Left forelimb (tissue), 1 donor: ENCODE data around the gene TYMS.

Experiments
- DNase-seq: peaks from one replicate; pipeline ENCODE4 v3.0.0-alpha.2; 2018; ENCODE audit warnings: low spot score

Gene TYMS

DNA sequence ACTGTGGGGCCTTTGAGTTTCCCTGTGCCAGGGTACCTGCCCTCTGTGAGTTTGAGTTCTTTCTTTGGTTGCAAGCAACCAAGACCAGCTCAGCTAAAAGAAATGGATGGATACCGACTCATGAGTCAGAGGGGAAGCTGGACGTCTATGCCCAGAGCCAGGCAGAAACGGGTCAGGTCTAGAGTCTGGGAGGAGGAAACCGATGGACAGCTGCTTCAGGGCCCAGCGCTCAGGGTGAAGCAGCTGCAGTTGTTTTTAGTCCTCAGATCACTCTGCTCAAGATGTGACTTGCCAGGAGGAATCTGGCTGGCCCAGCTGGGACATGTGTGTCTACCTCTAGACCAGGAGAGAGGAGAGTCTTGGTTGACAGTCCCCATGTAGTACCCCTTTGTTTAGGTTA is 10.1 kb upstream of the TYMS start:
- no peak for DNase-seq

DNA sequence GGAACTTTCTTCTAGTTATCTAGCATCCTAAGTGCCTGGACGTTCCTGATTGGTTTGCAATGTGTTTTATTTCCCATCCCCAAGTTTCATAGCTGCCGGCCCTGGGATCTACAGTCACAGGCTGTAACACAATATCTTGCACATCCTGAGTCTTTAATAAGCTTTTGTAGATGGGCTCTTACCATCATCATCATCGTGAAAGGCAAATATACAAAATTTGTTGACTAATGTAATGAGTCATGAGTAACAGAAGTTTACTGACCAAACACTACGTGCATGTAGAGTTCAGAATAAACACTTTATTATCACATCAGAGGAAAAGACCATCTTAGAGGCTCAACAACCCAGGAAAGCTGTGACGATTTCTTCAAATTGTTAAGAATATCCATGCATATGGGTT is 8.1 kb upstream of the TYMS start:
- no peak for DNase-seq

DNA sequence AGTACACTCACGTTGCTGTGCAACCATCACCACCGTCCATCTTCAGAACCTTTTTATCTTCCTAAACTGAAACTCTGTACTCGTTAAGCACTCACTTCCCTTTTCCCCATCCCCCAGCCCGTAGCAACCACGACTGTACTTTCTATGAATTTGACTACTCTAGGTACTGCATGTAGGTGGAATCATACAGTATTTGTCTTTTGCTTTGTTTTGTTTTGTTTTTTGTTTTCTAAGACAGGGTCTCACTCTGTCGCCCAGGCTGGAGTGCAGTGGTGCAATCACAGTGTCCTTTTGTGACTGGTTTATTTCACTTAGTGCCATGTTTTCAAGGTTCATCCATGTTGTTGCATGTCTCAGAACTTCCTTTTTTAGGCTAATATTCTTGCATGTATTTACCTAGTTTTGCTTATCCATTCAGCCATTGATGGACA is 7.0 kb upstream of the TYMS start:
- DNase-seq: no peak

DNA sequence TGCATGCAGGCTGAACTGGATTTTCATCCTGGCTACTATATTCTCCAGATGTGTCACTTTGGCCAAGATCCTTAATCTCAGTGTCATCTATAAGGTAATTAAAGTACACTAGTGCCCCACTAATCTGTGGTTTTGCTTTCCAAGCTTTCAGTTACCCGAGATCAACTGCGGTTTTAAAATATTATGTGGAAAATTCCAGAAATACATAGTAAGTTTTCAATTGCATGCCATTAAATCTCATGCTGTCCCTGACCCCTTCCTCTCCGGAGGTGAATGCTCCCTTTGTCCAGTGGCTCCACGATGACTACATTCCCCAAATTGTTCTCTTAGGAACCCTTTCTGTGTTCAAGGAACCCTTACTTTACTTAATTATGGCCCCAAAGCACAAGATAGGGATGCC is 5.3 kb upstream of the TYMS start:
- DNase-seq: no peak

DNA sequence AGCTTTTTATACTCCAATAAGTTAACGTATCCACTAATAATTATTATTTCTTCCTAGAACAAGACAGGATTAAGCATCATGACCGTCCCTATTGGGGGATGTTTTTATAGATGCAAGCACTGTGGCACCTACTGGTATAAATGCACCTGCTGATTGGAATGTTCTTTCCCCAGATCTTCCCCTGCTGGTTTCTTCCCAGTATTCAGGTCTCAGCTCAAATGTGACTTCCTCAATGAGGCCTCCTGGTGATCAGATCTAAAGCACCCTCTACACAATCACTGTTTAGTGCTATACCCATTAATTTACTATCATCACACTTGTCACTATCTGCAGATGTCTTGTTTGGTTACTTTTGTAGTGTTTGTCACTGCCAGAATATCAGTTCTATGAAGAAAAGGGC is 3.9 kb upstream of the TYMS start:
- DNase-seq: no peak

DNA sequence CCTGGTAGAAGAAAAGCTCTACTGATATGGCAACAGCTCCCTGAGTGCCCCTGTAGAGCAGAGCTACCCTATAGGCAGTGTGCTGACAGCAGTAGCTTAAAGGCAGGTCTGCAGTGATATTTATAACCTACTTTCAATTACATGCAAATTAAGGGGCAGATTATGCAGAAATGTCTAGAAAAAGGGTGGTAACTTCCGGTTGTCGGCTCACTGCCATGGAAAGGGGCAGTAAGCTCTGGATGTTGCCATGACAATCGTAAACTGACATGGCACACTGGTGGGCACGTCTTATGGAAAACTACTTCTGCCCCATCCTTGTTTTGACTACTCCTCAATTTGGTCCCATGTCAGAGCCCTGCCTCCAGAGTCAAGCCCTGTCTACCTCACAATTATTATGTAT is 2.9 kb upstream of the TYMS start:
- DNase-seq: no peak

DNA sequence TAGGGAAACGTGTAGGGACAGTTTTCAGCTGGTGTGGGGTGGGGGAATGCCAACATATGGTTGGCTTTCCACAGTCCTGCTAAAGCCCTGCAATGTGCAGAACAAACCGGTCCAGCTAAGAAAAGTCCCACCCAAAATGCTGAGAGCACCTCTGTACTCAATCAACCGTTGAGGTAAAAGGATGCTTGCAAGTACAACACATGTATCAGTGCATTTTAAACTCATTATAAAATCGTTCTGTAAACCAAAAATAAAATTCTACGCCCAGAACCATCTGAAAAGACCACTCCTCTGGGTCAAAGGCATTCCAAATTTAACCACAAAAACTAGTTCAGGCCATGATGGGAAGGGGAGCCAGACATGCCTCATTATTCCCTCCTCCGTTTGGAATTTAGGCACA is 2.0 kb upstream of the TYMS start:
- DNase-seq: no peak

DNA sequence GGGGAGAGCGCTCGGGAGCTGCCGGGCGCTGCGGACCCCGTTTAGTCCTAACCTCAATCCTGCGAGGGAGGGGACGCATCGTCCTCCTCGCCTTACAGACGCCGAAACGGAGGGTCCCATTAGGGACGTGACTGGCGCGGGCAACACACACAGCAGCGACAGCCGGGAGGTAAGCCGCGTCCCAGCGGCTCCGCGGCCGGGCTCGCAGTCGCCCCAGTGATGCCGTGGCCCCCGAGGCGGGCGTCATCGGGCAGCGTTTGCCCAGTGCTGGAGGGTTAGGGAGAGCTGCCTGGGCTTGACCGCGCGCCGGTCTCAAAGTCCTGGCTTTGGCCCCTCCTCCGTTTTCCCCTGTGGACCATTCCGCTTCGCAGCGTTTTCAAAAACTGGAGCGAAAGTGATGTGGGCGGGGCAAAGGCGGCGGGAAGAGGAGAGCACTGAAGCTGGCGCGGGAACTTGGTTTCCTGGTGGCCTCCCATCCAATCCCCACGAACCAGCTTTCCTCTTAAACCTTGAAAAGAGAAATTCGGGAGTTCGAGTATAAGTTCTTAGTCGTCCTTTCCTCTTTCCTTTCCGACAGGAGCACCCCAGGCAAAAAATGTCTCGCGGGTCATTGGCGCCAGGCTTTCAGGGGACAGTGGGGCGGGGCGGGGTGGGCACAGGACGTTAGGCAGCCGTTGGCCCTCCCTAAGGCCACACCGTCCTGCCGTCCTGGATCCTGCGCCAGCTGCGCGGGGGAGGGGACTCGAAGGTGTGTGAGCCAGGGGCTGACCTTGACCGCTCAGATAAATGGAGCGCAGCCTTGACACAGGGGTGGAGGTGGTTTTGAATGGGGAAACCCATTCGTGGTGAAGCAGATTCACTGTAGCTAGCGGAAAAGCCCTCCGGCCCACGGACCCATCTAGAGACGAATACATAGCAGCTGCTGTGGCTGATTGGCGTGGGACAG is 821 bp downstream of the TYMS start:
- peak; percentile 89 for DNase-seq

DNA sequence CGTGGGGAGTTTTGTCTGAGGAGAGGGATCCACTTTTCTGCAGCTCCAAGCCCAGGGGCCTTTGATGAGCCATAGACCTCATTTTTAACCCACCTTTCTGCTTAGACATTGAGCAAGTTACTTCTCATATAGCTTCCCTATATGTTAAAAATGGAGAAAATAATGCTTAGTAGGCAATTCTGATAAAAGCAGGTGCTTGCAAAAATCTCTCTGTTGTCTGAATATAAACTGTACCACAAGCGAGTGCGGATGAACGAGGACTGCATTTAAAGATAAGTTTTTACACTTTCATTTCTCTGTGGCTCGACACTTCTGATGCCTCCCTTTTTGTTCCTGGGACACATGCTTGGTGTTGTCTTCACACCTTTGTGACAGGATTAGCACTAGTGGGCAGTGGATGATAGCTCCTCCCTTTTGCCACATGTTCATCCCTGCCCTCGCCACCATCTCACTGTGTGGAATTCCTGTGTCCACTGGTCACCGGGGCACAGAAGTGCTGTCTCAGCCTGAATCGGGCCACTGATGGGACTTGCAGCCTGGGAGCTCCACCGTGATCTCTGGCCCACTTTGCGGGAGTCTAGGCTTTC is 1.6 kb downstream of the TYMS start:
- no peak for DNase-seq

DNA sequence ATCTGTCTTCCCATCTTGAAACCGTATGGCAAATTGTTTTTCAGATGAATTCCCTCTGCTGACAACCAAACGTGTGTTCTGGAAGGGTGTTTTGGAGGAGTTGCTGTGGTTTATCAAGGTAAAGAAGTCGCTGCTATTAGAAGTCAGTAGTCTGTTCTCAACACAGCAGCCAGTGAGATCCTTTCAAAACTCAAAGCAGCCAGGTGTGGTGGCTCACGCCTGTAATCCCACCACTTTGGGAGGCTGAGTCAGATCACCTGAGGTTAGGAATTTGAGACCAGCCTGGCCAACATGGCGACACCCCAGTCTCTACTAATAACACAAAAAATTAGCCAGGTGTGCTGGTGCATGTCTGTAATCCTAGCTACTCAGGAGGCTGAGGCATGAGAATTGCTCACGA is 2.1 kb downstream of the TYMS start:
- no peak for DNase-seq

DNA sequence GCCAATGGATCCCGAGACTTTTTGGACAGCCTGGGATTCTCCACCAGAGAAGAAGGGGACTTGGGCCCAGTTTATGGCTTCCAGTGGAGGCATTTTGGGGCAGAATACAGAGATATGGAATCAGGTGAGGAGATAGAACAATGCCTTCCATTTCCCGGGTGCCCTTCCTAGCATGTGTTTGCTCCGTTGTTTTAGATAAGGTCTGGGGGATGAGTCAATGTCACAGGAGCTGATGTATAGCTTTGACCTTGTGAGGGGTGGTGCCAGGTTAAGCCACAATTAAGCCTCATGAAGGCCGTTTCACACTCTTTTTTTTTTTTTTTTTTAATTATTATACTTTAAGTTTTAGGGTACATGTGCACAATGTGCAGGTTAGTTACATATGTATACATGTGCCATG is 4.7 kb downstream of the TYMS start:
- no peak for DNase-seq

DNA sequence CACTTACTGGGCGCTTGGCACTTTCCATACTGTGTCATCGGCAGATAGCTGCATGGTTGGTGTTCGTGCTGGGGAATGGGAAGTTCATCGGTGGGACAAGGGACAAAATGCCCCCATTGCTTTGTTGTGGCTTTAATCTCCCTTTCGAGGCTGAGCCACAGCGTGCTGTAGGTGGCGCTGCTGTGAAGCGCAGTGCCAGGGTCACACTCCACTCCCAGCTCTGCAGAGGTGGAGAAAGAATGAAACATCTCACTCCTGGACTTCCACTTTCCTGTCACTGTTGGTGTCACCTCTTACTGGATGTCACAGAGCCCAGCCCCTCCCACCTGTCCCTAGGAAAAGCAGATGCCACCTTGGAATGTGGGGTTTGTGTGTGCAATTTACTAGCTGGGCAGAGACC is 8.7 kb downstream of the TYMS start:
- DNase-seq: no peak

DNA sequence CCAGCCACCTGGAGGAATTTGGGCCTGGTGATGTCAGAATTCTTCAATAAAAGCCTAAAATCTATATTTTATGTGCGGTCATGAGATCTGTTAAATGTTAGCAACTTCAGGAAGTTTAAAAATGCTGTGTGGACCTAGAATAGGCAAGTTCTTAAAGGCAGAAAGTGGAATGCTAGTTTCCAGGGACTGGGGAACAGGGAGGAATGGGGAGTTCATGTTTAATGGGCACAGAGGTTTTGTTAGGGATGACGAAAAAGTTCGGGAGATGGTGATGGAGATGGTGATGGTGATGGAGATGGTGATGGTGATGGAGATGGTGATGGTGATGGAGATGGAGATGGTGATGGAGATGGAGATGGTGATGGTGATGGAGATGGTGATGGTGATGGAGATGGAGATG is 9.2 kb downstream of the TYMS start:
- DNase-seq: no peak

DNA sequence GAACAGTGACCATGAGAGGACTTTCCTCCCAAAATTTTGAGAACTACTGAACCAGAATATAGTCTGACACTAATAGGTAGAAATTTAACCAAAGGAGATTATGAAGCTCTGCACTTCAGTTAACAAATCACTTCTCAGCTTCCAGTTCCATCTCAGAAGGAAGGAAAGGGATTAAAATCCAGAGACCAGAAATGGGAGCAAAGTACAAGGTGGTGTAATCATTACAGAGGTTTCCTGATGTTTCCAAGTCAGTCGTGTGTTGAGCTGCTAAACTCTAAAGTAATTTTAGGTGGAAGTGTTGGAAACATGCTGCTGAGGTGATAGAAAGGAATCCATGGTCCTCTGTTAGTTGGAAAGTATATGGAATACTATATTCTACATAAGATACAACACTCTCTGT is 10.8 kb downstream of the TYMS start:
- no peak for DNase-seq

DNA sequence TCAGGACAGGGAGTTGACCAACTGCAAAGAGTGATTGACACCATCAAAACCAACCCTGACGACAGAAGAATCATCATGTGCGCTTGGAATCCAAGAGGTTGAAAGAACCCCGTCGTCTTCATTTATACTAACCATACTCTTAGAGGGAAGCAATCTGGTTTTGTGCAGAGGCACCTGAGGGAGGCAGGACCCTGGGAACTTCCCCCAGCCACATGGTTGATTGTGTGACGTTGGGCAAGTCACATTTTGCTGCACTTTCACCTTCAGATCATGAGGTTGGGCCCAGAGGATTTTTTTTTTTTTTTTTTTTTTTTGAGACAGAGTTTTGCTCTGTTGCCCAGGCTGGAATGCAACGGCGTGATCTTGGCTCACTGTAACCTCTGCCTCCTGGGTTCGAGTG is 11.6 kb downstream of the TYMS start:
- DNase-seq: no peak

DNA sequence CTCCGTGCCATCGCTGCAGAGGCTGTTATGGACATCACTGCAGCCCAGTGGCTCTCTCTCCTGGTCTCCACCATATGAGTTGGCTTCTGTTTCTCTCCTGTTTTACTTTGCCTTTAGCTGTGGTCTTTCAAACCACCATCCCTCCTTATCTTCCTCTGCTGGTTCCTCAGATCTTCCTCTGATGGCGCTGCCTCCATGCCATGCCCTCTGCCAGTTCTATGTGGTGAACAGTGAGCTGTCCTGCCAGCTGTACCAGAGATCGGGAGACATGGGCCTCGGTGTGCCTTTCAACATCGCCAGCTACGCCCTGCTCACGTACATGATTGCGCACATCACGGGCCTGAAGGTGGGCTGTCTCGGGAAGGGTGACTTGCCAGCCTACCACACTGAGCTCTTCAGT is 13.1 kb downstream of the TYMS start:
- no peak for DNase-seq

DNA sequence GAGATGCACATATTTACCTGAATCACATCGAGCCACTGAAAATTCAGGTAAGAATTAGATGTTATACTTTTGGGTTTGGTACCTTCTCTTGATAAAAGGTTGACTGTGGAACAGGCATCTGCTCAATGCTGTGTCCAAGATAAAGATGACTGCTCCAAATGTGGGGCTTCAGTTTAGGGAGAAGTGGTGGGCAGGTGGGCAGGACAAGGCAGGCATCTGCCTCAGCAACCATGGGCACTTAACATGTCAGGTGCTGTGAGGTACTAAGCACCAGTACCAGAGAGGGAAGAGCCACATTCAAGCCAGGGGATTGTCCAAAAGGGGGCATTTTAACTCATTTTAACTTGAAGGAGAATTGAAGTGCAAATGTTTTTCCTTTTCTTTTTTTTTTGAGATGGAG is 14.0 kb downstream of the TYMS start:
- no peak for DNase-seq

DNA sequence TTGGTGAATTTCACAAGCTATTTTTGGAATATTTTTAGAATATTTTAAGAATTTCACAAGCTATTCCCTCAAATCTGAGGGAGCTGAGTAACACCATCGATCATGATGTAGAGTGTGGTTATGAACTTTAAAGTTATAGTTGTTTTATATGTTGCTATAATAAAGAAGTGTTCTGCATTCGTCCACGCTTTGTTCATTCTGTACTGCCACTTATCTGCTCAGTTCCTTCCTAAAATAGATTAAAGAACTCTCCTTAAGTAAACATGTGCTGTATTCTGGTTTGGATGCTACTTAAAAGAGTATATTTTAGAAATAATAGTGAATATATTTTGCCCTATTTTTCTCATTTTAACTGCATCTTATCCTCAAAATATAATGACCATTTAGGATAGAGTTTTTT is 15.9 kb downstream of the TYMS start:
- DNase-seq: no peak

DNA sequence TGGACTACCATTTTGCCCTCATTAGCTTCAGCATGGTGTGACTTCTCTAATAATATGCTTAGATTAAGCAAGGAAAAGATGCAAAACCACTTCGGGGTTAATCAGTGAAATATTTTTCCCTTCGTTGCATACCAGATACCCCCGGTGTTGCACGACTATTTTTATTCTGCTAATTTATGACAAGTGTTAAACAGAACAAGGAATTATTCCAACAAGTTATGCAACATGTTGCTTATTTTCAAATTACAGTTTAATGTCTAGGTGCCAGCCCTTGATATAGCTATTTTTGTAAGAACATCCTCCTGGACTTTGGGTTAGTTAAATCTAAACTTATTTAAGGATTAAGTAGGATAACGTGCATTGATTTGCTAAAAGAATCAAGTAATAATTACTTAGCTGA is 16.3 kb downstream of the TYMS start:
- no peak for DNase-seq

DNA sequence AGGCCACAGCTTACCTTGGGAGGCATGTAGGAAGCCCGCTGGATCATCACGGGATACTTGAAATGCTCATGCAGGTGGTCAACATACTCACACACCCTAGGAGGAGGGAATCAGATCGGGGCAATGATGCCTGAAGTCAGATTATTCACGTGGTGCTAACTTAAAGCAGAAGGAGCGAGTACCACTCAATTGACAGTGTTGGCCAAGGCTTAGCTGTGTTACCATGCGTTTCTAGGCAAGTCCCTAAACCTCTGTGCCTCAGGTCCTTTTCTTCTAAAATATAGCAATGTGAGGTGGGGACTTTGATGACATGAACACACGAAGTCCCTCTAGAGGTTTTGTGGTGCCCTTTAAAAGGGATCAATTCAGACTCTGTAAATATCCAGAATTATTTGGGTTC is 17.9 kb downstream of the TYMS start:
- no peak for DNase-seq

DNA sequence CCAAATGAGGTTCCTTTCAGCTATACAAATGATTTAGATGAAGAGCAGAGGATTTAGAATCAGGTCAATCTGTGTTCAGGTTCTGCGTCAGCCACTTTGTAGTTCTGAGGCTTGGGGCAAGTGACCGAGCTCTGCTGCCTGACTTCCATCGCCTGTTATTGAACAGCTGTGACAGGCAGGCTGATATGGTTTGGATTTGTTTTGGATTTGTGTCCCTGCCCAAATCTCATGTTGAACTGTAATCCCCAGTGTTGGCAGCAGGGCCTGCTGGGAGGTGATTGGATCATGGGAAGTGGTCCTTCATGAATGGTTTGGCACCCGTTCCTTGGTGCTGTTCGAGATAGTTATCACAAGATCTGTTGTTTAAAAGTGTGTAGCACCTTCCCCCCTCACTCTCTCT is 18.6 kb downstream of the TYMS start:
- DNase-seq: no peak

DNA sequence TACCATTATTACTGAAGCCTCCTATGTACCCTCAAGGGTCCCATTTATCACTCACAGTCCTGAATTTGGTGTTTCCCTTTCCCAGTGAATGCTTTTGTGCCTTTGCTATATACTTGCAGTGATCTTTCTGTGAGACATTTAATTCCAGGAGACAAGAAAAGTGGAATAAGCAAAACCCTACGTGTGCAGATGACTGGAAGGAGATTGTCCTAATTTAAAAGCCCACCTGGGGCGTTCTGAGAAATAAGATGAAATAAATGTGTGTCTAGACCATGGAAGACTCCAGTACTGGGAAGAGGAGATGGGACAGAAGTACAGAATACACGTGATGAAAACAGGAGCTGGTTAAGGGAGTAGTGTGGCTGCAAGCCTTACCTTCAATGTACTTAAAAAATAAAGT is 19.3 kb downstream of the TYMS start:
- no peak for DNase-seq

DNA sequence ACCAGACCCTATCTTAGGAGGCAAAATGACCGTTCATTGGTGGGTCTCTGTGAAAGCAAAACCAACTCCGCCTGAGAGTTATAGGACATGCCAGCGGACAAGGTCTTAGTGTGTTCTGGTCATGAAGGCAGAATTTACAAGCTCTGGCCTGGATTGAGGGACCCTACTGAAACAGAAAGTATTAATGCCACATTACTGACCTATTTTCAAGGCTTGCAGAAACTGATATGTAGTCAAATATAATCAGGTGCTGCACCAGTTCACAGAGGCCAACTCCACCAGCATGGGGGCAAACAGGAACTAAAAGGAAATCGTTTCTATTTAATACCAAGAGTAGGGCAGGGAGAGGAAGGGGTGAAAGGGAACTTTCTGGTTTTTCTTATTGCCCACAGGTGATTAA is 19.7 kb downstream of the TYMS start:
- DNase-seq: no peak

DNA sequence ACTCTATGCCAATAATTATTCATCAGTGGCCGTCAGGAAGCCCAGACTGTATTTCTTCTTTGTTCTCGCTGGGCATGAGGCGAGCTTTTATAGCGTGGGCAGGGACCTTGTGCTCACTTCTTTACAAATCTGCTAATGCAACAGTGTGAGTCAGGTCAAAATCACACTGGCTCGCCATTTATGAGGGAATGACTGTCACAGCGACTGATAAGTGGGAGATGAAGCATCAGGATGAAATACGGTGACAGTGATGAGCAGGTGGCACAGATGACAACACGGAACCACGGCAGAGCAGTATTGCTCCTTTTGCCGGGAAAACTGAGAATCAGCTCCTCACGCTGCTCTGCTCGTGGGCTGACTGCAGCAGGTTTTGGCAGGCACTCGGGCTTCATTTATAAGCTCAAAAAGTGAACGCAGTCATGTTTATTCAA is 20.5 kb downstream of the TYMS start:
- DNase-seq: no peak
